ENCODE results near the gene ZCCHC12.

DNA sequence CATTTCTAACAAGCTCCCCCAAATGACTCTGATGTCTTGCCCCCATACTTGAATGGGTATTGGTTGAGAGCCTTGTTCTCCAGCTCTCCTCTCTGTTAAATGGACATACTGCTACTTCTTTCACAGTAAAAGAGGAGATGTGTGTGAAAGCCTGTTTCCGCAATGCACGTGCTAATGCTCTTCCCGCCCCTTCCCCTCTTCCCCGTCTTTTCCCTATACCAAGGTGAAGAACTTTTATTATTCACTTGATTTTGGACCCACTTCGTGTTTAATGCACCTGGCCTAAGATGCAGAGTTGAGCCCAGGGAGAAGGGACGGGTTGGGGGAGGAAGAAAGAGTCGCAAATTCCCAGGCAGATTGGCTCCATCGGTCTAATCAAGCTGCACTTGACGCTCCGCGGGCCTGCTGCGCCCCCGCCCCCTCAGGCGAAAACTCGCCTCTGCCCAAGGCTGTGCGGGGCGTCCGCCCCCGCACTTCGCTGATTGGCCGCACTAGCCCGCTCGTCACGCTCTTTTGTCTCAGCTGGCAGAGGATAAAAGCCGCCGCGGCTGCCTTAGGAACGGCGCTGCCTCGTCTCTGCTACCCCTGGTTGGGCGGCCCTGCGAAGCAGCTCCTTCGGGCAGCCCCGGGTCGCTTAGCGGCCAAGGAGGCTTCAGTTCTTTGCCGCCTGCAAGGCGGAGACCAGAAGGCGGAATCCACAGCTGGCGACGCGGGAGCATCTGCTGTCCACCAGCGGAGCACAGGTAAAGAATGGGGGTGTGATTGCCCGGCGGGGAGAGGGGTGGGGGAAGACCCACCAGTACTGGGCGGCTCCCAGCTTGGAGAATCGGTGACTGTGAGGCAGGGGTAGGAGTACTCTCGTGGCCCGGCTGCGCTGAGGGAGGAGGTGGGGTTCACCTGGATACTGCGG lies at the start of gene ZCCHC12:
- TF ChIP-seq, protein P1, sequence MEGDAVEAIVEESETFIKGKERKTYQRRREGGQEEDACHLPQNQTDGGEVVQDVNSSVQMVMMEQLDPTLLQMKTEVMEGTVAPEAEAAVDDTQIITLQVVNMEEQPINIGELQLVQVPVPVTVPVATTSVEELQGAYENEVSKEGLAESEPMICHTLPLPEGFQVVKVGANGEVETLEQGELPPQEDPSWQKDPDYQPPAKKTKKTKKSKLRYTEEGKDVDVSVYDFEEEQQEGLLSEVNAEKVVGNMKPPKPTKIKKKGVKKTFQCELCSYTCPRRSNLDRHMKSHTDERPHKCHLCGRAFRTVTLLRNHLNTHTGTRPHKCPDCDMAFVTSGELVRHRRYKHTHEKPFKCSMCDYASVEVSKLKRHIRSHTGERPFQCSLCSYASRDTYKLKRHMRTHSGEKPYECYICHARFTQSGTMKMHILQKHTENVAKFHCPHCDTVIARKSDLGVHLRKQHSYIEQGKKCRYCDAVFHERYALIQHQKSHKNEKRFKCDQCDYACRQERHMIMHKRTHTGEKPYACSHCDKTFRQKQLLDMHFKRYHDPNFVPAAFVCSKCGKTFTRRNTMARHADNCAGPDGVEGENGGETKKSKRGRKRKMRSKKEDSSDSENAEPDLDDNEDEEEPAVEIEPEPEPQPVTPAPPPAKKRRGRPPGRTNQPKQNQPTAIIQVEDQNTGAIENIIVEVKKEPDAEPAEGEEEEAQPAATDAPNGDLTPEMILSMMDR (IDR thresholded peaks at IDR 0.05): no peak
- TF ChIP-seq POLR2AphosphoS5 (IDR thresholded peaks at IDR 0.05): no peak
- TF ChIP-seq POLR2A (IDR thresholded peaks at IDR 0.05): no peak
- TF ChIP-seq EP300 (IDR thresholded peaks at IDR 0.05): no peak
